ENCODE measurements around the gene PRKD2. TPM values are rescaled to one million over a fixed set of nuclear protein-coding genes. Genes with fewer than 3 reads are reported as not detected.
A peak's percentile ranks its signal among the peaks of the same experiment; 100 is the strongest.

The PRKD2 gene
- total RNA-seq, 1 donor from 2014 or later, result 101 TPM

DNA sequence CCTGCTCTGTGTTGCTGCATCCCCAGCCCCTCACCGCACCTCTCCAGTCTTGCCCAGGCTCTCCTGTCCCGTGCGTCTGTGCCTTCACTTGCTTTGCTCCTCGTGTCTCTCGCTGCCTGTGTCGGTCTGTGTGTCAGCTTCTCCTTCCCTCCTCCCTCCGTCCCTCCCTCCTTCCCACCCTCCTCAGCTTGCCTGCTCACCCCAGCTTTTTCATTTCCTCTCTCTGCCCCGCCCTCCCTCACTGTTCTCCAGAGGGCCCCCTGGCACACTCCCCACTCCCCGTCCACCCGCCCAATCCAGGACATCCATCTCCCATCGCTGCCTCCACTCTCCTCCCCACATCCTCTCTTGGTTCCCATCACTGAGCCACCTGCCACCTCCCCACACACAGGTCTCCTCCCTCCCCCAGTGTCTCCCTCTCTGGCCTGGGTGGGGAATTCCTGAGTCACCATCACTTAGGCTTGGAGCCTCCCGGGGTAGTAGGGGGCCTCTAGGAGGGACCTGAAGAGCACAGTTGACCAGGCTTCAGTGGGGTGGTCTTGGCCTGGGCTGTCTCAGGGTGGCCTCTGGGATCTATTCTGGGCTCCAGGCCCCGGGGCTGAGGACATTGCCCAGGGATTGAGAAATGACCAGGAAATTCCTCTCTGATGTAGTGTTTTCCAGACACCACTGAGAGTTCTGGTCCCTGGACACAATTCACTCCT, 91.8 kb downstream of the PRKD2 start, which contains the start of gene PTGIR:
Gene PTGIR (minus strand): TSS at position 132 of the 704 bp plus-strand sequence. CDS start 864 bp downstream, outside the sequence.
- intact Hi-C loops (cut with DNase I), result loop anchor here (2.0 to 10.0 kb wide), 2 partner anchors 24 to 620 kb away; partner anchors contain the start of gene CALM3
- peak within 1 kb of the TSS; percentile 47 to 77 for H3K4me3 ChIP-seq

More for the DNA sequence above, 91.8 kb downstream of the PRKD2 start, which contains the start of gene PTGIR:
- Histone ChIP-seq H3K36me3 (peaks cover 0 to 8% of the 10 kb centered on the region in 2 donors), H3K27ac (peak within 1 kb of the TSS; percentile 97 to 98), H3K27me3 (no peaks in the 10 kb centered on the region), H3K4me1 (peaks cover 23 to 46% of the 10 kb centered on the region in 2 donors), H3K9me3 (no peaks in the 10 kb centered on the region)
- TF ChIP-seq, protein P1, sequence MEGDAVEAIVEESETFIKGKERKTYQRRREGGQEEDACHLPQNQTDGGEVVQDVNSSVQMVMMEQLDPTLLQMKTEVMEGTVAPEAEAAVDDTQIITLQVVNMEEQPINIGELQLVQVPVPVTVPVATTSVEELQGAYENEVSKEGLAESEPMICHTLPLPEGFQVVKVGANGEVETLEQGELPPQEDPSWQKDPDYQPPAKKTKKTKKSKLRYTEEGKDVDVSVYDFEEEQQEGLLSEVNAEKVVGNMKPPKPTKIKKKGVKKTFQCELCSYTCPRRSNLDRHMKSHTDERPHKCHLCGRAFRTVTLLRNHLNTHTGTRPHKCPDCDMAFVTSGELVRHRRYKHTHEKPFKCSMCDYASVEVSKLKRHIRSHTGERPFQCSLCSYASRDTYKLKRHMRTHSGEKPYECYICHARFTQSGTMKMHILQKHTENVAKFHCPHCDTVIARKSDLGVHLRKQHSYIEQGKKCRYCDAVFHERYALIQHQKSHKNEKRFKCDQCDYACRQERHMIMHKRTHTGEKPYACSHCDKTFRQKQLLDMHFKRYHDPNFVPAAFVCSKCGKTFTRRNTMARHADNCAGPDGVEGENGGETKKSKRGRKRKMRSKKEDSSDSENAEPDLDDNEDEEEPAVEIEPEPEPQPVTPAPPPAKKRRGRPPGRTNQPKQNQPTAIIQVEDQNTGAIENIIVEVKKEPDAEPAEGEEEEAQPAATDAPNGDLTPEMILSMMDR (IDR thresholded peaks at IDR 0.05), result no peak
- DNase-seq (ENCODE audit: low spot score in 2 of 2), result peak; percentile 72 to 96

Other genes starting within 250 kb of the PRKD2 start
- 0.53 TPM for gene PNMA8A, start 245.6 kb downstream of the PRKD2 start, total RNA-seq
- 15.8 TPM for gene PNMA8B, start 221.2 kb downstream of the PRKD2 start, total RNA-seq
- gene CALM3, start 115.8 kb downstream of the PRKD2 start, total RNA-seq, result 159 TPM
- gene PTGIR, start 92.0 kb downstream of the PRKD2 start, total RNA-seq, result 120 TPM
- gene GNG8, start 80.9 kb downstream of the PRKD2 start, total RNA-seq, result not detected
- 104 TPM for gene DACT3, start 55.9 kb downstream of the PRKD2 start, total RNA-seq
- 11.8 TPM for gene FKRP, start 28.9 kb upstream of the PRKD2 start, total RNA-seq
- gene STRN4, start 29.3 kb upstream of the PRKD2 start, total RNA-seq, result 151 TPM
- gene SLC1A5, start 71.5 kb upstream of the PRKD2 start, total RNA-seq, result 86.8 TPM
- 96.6 TPM for gene AP2S1, start 133.7 kb upstream of the PRKD2 start, total RNA-seq
- 23.7 TPM for gene ARHGAP35, start 143.9 kb upstream of the PRKD2 start, total RNA-seq

Measured in ascending aorta (tissue), 2 donors.